ENCODE results near the gene SYT14.
"Not testable (repeated sequence)": the region's sequence is repeated elsewhere in the genome, so short reads cannot be mapped to it uniquely, and the experiment has no call there.

The SYT14 gene

GRCh38 chr1:209945377-209945776 lies 7.4 kb downstream of the SYT14 start:
- no peak for DNase-seq (ENCODE audit: low read depth)

DNA sequence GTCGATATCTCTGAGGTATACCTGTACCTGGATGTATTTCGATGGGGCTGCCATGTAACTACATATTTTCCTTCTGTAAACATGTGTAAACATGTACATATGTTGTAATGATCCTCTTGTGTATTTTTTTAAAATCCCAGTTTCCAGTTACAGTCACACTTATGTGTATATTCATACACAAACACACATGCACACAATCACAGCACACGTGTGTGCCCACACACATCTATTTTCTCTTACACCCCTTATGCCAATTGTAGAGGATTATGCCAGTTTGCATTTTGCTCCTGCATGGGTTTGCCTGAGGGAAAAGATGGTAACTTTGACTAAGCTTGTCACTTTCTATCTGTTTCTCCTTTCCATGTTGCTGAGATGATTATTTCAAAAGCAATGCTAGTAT lies 10.1 kb downstream of the SYT14 start:
- DNase-seq (ENCODE audit: low read depth) = no peak

GRCh38 chr1:209956116-209956515 lies 18.1 kb downstream of the SYT14 start:
- no peak for DNase-seq (ENCODE audit: low read depth)

GRCh38 chr1:209959623-209960022 lies 21.6 kb downstream of the SYT14 start:
- DNase-seq (ENCODE audit: low read depth) = no peak

GRCh38 chr1:209960926-209961325 lies 22.9 kb downstream of the SYT14 start:
- DNase-seq (ENCODE audit: low read depth) = no peak

GRCh38 chr1:209962388-209962787 lies 24.4 kb downstream of the SYT14 start:
- DNase-seq (ENCODE audit: low read depth) = no peak

DNA sequence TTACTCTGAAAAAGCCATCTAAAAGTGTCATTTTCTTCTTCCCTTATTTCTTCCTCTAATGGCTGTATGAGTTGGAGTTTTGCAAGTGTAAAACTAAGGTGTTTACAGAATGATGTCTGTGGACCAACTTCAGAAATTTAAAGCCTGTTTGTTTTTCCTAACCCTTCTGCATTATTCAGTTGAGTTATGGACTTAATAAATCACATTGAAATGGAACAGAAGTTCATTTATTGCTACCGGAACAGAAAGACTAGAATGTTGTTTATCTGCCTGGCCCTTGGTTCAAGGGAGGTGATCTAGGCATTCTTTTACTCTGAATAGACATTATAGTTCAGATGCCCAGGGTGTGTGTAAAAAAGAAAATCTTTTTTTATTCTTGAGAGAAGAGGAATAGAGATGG lies 24.8 kb downstream of the SYT14 start:
- DNase-seq (ENCODE audit: low read depth) = no peak

DNA sequence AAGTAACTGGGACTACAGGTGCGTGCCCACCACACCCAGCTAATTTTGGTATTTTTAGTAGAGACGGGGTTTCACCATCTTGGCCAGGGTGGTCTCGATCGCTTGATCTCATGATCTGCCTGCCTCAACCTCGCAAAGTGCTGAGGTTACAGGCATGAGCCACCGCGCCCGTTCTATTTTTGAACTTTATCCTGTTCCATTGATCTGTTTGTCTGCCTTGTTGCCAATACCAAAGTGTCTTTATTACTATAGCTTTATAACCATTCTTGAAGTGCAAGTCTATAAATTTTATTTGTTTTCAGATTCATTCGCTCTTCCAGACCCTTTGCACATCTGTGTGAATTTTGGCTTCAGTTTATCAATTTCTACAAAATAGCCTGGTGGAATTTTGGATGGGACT lies 28.0 kb downstream of the SYT14 start:
- DNase-seq (ENCODE audit: low read depth) = no peak

DNA sequence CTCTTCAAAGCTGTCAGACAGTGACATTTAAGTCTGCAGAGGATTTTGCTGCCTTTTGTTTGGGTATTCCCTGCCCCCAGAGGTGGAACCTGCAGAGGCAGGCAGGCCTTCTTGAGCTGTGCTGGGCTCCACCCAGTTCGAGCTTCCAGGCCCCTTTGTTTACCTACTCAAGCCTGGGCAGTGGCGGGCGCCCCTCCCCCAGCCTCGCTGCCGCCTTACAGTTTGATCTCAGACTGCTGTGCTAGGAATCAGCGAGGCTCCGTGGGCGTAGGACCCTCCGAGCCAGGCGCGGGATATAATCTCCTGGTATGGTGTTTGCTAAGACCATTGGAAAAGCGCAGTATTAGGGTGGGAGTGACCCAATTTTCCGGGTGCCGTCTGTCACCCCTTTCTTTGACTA lies 40.7 kb downstream of the SYT14 start:
- not testable (repeated sequence) for DNase-seq (ENCODE audit: low read depth)

DNA sequence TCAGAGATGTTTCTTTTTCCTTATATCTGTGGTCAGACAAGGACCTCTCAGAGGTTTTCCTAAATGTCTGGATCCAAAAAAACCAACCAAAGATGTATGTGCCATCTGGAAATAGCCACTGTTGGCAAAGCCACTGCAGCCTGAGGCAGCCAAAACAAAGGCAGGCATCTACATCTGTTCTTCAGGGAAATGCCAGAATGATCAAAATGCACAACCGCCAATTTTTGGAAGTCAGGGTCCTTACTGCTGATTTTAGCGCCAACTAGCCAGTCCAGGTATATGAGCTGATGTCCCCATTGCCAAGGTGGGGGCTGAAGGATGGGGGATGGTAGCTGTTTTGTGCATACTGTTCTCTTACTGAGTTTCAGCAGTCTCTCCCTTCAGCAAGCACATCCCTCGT lies 45.9 kb downstream of the SYT14 start:
- DNase-seq (ENCODE audit: low read depth) = no peak

DNA sequence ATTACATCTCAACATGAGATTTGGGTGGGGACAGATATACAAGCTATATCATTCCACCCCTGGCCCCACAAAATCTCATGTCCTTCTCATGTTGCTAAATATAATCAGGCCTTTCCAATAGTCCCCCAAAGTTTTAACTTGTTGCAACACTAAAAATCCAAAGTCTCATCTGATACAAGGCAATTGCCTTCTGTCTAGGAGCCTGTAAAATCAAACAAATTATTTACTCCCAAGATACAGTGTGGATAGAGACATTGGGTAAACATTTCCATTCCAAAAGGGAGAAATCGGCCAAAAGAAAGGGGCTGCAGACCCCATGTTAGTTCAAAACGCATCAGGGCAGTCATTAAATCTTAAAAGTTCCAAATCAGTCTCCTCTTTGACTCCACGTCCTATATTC lies 47.0 kb downstream of the SYT14 start:
- DNase-seq (ENCODE audit: low read depth) = no peak

- DNase-seq (ENCODE audit: low read depth) = no peak
Observed at GRCh38 chr1:209988706-209989105, 50.7 kb downstream of the SYT14 start.

- DNase-seq (ENCODE audit: low read depth) = no peak
Observed at GRCh38 chr1:209989525-209989924, 51.5 kb downstream of the SYT14 start.

GRCh38 chr1:209993061-209993830 lies 55.2 kb downstream of the SYT14 start:
- no peak for DNase-seq (ENCODE audit: low read depth)

DNA sequence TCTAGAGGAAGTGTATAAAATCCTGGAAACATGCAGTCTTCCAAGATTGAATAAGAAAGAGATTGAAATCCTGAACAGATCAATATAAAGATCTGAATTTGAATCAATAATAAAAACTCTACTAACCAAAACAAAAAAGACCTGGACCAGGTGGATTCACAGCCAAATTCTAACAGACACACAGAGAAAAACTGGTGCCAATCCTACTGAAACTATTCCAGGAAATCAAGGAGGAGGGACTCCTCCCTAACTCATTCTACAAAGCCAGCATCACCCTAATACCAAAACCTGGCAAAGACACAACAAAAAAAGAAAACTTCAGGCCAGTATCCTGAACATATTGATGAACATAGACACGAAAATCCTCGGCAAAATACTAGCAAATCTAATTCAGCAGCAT lies 58.3 kb downstream of the SYT14 start:
- DNase-seq (ENCODE audit: low read depth) = no peak

DNA sequence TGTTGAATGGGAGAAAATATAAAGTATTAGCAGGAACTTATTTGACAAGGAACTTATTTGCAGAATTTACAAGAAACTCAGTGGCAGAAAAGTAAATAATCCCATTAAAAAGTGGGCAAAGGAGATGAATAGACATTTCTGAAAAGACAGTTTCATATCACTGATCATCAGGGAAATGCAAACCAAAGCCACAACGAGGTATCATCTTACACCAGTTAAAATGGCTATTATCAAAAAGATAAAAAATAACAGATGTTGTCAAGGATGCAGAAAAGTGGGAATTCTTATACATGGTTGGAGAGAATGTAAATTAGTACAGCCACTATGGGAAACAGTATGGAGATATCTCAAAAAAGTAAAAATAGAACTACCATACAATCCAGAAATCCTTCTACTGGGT lies 61.0 kb downstream of the SYT14 start:
- no peak for DNase-seq (ENCODE audit: low read depth)

DNA sequence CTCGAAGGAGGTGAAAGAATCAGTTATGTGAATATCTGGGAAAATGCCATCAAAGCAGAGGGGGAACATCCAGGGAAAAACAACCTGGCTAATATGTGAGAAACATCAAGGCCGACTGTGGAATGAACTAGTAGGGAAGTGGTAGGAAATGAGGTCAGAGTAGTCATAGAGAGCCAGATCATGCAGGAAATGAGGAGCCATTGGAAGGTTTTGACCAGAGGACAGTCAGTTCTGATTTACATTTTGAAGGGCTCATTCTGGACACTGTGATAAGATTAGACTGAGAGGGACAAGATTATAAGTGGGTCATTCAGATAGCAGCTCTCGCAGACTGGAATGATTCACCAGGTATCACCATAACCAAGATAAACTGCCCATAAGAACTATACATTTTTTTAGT lies 63.7 kb downstream of the SYT14 start:
- no peak for DNase-seq (ENCODE audit: low read depth)

- DNase-seq (ENCODE audit: low read depth) = no peak
Observed at GRCh38 chr1:210003501-210003900, 65.5 kb downstream of the SYT14 start.

DNA sequence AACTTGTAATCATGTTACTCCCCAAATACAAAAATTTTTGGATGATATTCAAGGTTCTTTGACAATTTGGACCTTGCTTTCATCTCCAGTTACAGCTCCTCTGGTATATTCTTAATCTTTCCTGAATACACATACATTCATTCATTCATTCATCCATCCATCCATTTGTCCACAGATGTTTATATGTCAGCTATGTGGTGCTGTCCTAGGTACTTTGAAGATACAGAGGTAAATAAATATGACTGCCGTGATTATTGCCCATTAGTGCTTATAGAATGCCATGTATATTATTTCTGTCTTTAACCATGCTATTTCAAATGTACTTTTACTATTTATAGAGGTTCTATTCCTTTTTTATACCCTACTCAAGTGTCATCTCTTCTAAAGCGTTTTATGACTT lies 72.1 kb downstream of the SYT14 start:
- DNase-seq (ENCODE audit: low read depth) = no peak

DNA sequence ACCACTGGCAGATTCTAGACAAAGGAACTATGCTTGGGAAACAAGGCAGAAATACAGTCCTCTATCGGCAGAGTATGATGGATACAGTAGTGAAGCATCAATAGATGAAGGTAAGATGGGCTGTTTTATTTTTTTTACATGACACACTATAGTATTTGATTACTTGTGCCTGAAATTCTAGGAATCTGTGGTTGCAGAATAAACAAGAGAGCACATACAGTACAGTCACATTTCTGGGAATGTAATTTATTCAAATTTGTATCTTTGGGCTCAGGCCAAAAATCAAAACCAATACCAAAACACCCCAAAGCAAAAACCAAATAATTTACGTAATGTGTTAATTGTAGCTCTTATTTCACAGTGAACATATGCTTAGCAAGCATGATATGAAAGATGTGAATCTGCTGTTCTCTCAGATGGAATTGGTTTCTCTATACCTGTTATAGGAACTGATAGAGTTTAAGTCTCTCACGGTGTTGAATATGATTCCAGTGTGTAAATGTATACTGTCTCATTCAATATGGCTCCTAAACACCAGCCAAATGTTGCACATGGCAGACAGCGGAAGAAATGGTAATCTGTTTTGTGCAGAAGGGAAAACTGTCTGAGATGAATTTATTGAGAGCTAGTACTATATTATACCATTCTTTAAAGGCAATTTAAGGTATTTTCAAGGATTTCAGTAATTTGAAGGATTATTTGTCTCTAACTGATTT lies 83.3 kb downstream of the SYT14 start:
- DNase-seq (ENCODE audit: low read depth) = no peak

- no peak for DNase-seq (ENCODE audit: low read depth)
Observed at GRCh38 chr1:210022044-210022443, 84.0 kb downstream of the SYT14 start.

GRCh38 chr1:210024282-210024681 lies 86.3 kb downstream of the SYT14 start:
- DNase-seq (ENCODE audit: low read depth) = no peak

GRCh38 chr1:210024996-210025395 lies 87.0 kb downstream of the SYT14 start:
- no peak for DNase-seq (ENCODE audit: low read depth)

GRCh38 chr1:210025870-210026269 lies 87.9 kb downstream of the SYT14 start:
- DNase-seq (ENCODE audit: low read depth) = no peak
